HFFc6 (cell line): ENCODE results near the gene CCNK. TPM values are rescaled to one million over a fixed set of nuclear protein-coding genes. Genes with fewer than 3 reads are reported as not detected.

ENCODE experiments used
- DNase-seq: peaks from one replicate; pipeline ENCODE4 v3.0.0-alpha.2; 2018
- H3K27ac Mint-ChIP-seq: 2 replicates; pipeline ENCODE4 v1.8.0; 2020; ENCODE audit warnings: mild to moderate bottlenecking, mixed read lengths
- H3K27me3 Mint-ChIP-seq: 2 replicates; pipeline ENCODE4 v1.8.0; 2021; ENCODE audit warnings: mild to moderate bottlenecking, moderate library complexity, mixed read lengths; ENCODE audit not compliant: insufficient read depth
- H3K36me3 Mint-ChIP-seq: 2 replicates; pipeline ENCODE4 v1.8.0; 2021; ENCODE audit warnings: low read depth, mixed read lengths
- H3K4me1 Mint-ChIP-seq: 2 replicates; pipeline ENCODE4 v1.8.0; 2020; ENCODE audit warnings: low read depth, mixed read lengths
- H3K4me3 Mint-ChIP-seq: 2 replicates; pipeline ENCODE4 v1.8.0; 2020; ENCODE audit warnings: mild to moderate bottlenecking, moderate library complexity, mixed read lengths
- H3K9me3 Mint-ChIP-seq: 2 replicates; pipeline ENCODE4 v1.8.0; 2020; ENCODE audit warnings: mild to moderate bottlenecking, mixed read lengths
- CTCF ChIP-seq: fragments of 200-600 bp; sonication (generic); IDR thresholded peaks from 2 replicates; pipeline ENCODE4 v1.5.0; 2021; ENCODE audit warnings: antibody characterized with exemption, mild to moderate bottlenecking
- total RNA-seq, 6 experiments: library from RNA; stranded (reverse); fragmentation: NEBNext Ultra II Directional; extraction: Animal tissue kit (Norgen Biotek cat#: 25700); gene quantifications; 2 replicates in 1 of 6; 3 replicates in 5 of 6; pipeline ENCODE4 v1.2.3, GENCODE V29; 2021

CCNK gene
- total RNA-seq, 6 experiments from 2014 or later, result 74.9 to 93.1 (median 86.4) TPM

GRCh38 chr14:99459481-99460100 lies 21.6 kb upstream of the CCNK start:
- Mint-ChIP-seq H3K9me3 (no peaks in the 10 kb centered on the region), H3K36me3 (peaks cover 21% of the 10 kb centered on the region)
- DNase-seq, result no peak

GRCh38 chr14:99460793-99461192 lies 20.4 kb upstream of the CCNK start:
- TF ChIP-seq CTCF, result no peak
- no peak overlapping the region for H3K4me3 Mint-ChIP-seq

More at GRCh38 chr14:99459481-99460100, 21.6 kb upstream of the CCNK start:
- Mint-ChIP-seq H3K4me1 (peaks cover 16% of the 10 kb centered on the region), H3K4me3 (no peak overlapping the region), H3K27ac (no peak overlapping the region), H3K27me3 (no peaks in the 10 kb centered on the region; the same call in 1 of the 2 replicates)
- no peak for TF ChIP-seq CTCF

GRCh38 chr14:99461411-99462085 lies 19.7 kb upstream of the CCNK start:
- H3K27ac Mint-ChIP-seq, result 0 out of 2 replicates have a peak overlapping the region, but pooled peaks have one; percentile 34

More at GRCh38 chr14:99460793-99461192, 20.4 kb upstream of the CCNK start:
- H3K36me3 Mint-ChIP-seq, result peaks cover 21% of the 10 kb centered on the region
- DNase-seq, result no peak
- no peak overlapping the region for H3K27ac Mint-ChIP-seq
- no peaks in the 10 kb centered on the region; the same call in 1 of the 2 replicates for H3K27me3 Mint-ChIP-seq
- peaks cover 10% of the 10 kb centered on the region for H3K4me1 Mint-ChIP-seq
- no peaks in the 10 kb centered on the region for H3K9me3 Mint-ChIP-seq

GRCh38 chr14:99462210-99462609 lies 19.0 kb upstream of the CCNK start:
- Mint-ChIP-seq H3K27ac (no peak overlapping the region), H3K4me1 (peaks cover 10% of the 10 kb centered on the region), H3K27me3 (no peaks in the 10 kb centered on the region; the same call in 1 of the 2 replicates), H3K36me3 (peaks cover 12% of the 10 kb centered on the region), H3K4me3 (no peak overlapping the region), H3K9me3 (no peaks in the 10 kb centered on the region)
- TF ChIP-seq CTCF, result no peak
- no peak for DNase-seq

More at GRCh38 chr14:99461411-99462085, 19.7 kb upstream of the CCNK start:
- Mint-ChIP-seq H3K36me3 (peaks cover 19% of the 10 kb centered on the region), H3K4me3 (no peak overlapping the region), H3K9me3 (no peaks in the 10 kb centered on the region), H3K27me3 (no peaks in the 10 kb centered on the region; the same call in 1 of the 2 replicates), H3K4me1 (peaks cover 10% of the 10 kb centered on the region)
- no peak for TF ChIP-seq CTCF
- DNase-seq, result no peak

- Mint-ChIP-seq H3K27ac (no peak overlapping the region), H3K27me3 (no peaks in the 10 kb centered on the region; the same call in 1 of the 2 replicates), H3K9me3 (no peaks in the 10 kb centered on the region), H3K4me1 (peaks cover 18% of the 10 kb centered on the region), H3K4me3 (no peak overlapping the region), H3K36me3 (peaks cover 11% of the 10 kb centered on the region)
- TF ChIP-seq CTCF, result no peak
- DNase-seq, result no peak
Measured at GRCh38 chr14:99463974-99464373, 17.2 kb upstream of the CCNK start.
